Mesendoderm (in vitro differentiated cells): ENCODE measurements around the gene GLRX.
"Not testable (repeated sequence)": the region's sequence is repeated elsewhere in the genome, so short reads cannot be mapped to it uniquely, and the experiment has no call there.

ENCODE experiments used
- DNase-seq: peaks from one replicate; pipeline ENCODE4 v3.0.0; 2013
- H2AK5ac ChIP-seq: 2 replicates; pipeline ENCODE4 v1.6.1; 2013; ENCODE audit warnings: low read length, inconsistent platforms
- H2BK120ac ChIP-seq: 2 replicates; pipeline ENCODE4 v1.6.1; 2013; ENCODE audit warnings: low read depth, mild to moderate bottlenecking, low read length, moderate library complexity, mixed read lengths
- H2BK15ac ChIP-seq: replicated peaks from 2 replicates; pipeline ENCODE4 v1.6.1; 2013; ENCODE audit warnings: low read depth, mild to moderate bottlenecking, moderate library complexity
- H2BK5ac ChIP-seq: 2 replicates; pipeline ENCODE4 v1.6.1; 2013; ENCODE audit warnings: low read length, inconsistent platforms
- H3K18ac ChIP-seq: 2 replicates; pipeline ENCODE4 v1.6.1; 2013; ENCODE audit warnings: mild to moderate bottlenecking, low read length, mixed read lengths
- H3K23ac ChIP-seq: one replicate; pipeline ENCODE4 v1.6.1; 2013; ENCODE audit warnings: low read length
- H3K27ac ChIP-seq: 2 replicates; pipeline ENCODE4 v1.5.1; 2013; ENCODE audit warnings: low read depth, mild to moderate bottlenecking, inconsistent platforms, low read length, moderate library complexity
- H3K27me3 ChIP-seq: 2 replicates; pipeline ENCODE4 v1.6.1; 2013; ENCODE audit warnings: low read length, control low read depth, mild to moderate bottlenecking, inconsistent platforms; ENCODE audit not compliant: insufficient read depth, poor library complexity
- H3K36me3 ChIP-seq: 2 replicates; pipeline ENCODE4 v1.6.1; 2013; ENCODE audit warnings: low read length, inconsistent platforms; ENCODE audit not compliant: control insufficient read depth, insufficient read depth
- H3K4ac ChIP-seq: one replicate; pipeline ENCODE4 v1.6.1; 2013; ENCODE audit warnings: low read depth, mild to moderate bottlenecking, low read length, moderate library complexity
- H3K4me1 ChIP-seq: 2 replicates; pipeline ENCODE4 v1.6.1; 2013; ENCODE audit warnings: low read depth, low read length, inconsistent platforms; ENCODE audit not compliant: control insufficient read depth
- H3K4me2 ChIP-seq: 2 replicates; pipeline ENCODE4 v1.6.1; 2013; ENCODE audit warnings: low read length
- H3K4me3 ChIP-seq: 2 replicates; pipeline ENCODE4 v1.5.1; 2013; ENCODE audit warnings: mild to moderate bottlenecking, low read length
- H3K56ac ChIP-seq: one replicate; pipeline ENCODE4 v1.6.1; 2013; ENCODE audit warnings: low read length
- H3K79me1 ChIP-seq: 2 replicates; pipeline ENCODE4 v1.6.1; 2013; ENCODE audit warnings: low read length, inconsistent platforms
- H3K79me2 ChIP-seq: 2 replicates; pipeline ENCODE4 v1.6.1; 2013; ENCODE audit warnings: mild to moderate bottlenecking, low read length; ENCODE audit not compliant: control insufficient read depth, insufficient read depth
- H3K9ac ChIP-seq: 2 replicates; pipeline ENCODE4 v1.6.1; 2013; ENCODE audit warnings: low read length, inconsistent platforms
- H4K5ac ChIP-seq: one replicate; pipeline ENCODE4 v1.6.1; 2013; ENCODE audit warnings: low read length
- H4K8ac ChIP-seq: one replicate; pipeline ENCODE4 v1.6.1; 2013; ENCODE audit warnings: low read depth, mild to moderate bottlenecking, control low read depth, low read length, moderate library complexity
- WGBS: extraction: QIAGEN DNeasy Blood & Tissue Kit; methylation state at CpG from one replicate; pipeline ENCODE4 v1.1.7; 2013; ENCODE audit warnings: low lambda C conversion rate, missing lambda C conversion rate; ENCODE audit not compliant: insufficient coverage; ENCODE audit errors: extremely low coverage; 5-methylcytosine and 5-hydroxymethylcytosine counted together

Gene GLRX

GRCh38 chr5:95817430-95817829 lies 5.1 kb downstream of the GLRX start:
- no peaks in the 10 kb centered on the region for H3K4me1 ChIP-seq
- H3K79me1 ChIP-seq: peaks cover 7% of the 10 kb centered on the region
- peak overlapping the region; percentile 34 for H3K23ac ChIP-seq
- no peak overlapping the region for H3K56ac ChIP-seq
- no peak overlapping the region for H2AK5ac ChIP-seq
- H3K4ac ChIP-seq: no peak overlapping the region
- H3K4me2 ChIP-seq: no peak overlapping the region
- no peaks in the 10 kb centered on the region for H3K27me3 ChIP-seq
- no peak overlapping the region for H4K8ac ChIP-seq
- no peak overlapping the region for H2BK5ac ChIP-seq
- H3K18ac ChIP-seq: no peak overlapping the region
- H3K4me3 ChIP-seq: no peak overlapping the region
- no peak overlapping the region for H4K5ac ChIP-seq
- WGBS: no CpG with 5 or more reads among the region's 12 CpGs
- H2BK120ac ChIP-seq: no peak overlapping the region
- H2BK15ac ChIP-seq: no peak overlapping the region
- H3K36me3 ChIP-seq: peaks cover 2% of the 10 kb centered on the region
- peaks cover 2% of the 10 kb centered on the region for H3K79me2 ChIP-seq
- no peak overlapping the region for H3K27ac ChIP-seq
- H3K9ac ChIP-seq: no peak overlapping the region
- DNase-seq: peak; percentile 44

GRCh38 chr5:95816776-95817175 lies 5.8 kb downstream of the GLRX start:
- H3K27ac ChIP-seq: no peak overlapping the region

DNA sequence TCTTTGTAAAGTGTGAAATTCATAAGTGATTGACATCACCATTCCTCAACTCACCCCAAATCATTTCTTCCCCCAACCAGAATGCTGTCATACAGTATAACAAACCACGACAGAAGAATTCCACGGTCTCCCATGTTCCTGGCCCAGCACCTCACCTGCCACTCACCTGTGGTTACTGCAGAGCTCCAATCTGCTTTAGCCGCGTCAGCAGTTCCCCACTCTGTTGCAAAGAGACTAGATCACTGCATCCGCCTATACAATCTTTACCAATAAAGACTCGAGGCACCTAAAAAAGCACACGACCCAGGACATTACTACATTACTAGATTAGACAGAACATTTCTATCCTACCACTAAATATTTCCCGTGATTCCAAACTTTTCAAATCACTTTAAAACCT lies 6.2 kb downstream of the GLRX start:
- Histone ChIP-seq H3K4me1 (peaks cover 4% of the 10 kb centered on the region), H3K27me3 (no peaks in the 10 kb centered on the region), H3K79me2 (peaks cover 2% of the 10 kb centered on the region), H3K27ac (no peak overlapping the region), H3K4me2 (no peak overlapping the region), H3K9ac (no peak overlapping the region), H3K36me3 (peaks cover 2% of the 10 kb centered on the region), H2BK5ac (no peak overlapping the region), H2AK5ac (no peak overlapping the region), H2BK120ac (no peak overlapping the region), H3K56ac (no peak overlapping the region), H4K5ac (no peak overlapping the region), H3K23ac (no peak overlapping the region), H3K4ac (no peak overlapping the region), H4K8ac (no peak overlapping the region), H3K4me3 (no peak overlapping the region), H2BK15ac (no peak overlapping the region), H3K79me1 (peaks cover 7% of the 10 kb centered on the region), H3K18ac (no peak overlapping the region)
- no peak for DNase-seq
- WGBS: 100% methylated on average over 1 of the region's 8 CpGs

More at GRCh38 chr5:95816776-95817175, 5.8 kb downstream of the GLRX start:
- Histone ChIP-seq H4K5ac (no peak overlapping the region), H3K23ac (no peak overlapping the region), H3K4me3 (no peak overlapping the region), H4K8ac (no peak overlapping the region), H2AK5ac (no peak overlapping the region), H2BK5ac (no peak overlapping the region), H2BK15ac (no peak overlapping the region), H3K79me2 (peaks cover 2% of the 10 kb centered on the region), H3K9ac (no peak overlapping the region), H3K18ac (no peak overlapping the region), H3K79me1 (peaks cover 7% of the 10 kb centered on the region), H3K36me3 (peaks cover 2% of the 10 kb centered on the region), H3K4ac (no peak overlapping the region), H3K4me2 (no peak overlapping the region), H2BK120ac (no peak overlapping the region), H3K27me3 (no peaks in the 10 kb centered on the region), H3K4me1 (peaks cover 4% of the 10 kb centered on the region), H3K56ac (no peak overlapping the region)
- no peak for DNase-seq
- no CpG with 5 or more reads among the region's 4 CpGs for WGBS

DNA sequence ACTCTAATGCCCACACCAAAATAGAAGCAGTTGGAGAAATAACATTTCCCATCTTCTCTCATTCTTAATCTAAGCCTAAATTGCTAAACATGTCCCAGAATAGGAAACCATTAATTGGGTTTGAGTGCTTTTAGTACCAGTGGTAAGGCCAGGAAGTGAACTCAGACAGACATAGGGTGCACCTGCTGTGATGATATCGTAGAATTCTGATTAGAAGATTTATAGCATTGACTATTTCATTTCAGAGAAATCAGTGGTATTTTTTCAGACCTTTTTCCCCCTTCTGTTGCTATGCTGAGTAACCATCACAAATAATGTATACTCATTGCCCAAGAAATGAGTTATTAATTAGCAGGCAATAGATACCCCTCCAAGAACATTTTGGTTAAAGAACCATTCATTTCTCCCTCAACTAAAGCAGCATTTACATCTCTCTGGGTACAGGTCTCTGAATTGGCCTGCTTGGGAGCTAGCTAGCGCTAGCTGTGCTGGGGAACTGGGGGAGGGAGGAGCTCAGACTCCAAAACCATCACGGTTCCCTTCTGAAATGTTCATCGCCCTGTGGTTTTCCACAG lies 7.3 kb downstream of the GLRX start:
- no peak overlapping the region for H2BK15ac ChIP-seq
- H3K9ac ChIP-seq: no peak overlapping the region
- no peak overlapping the region for H3K4me3 ChIP-seq
- H3K27ac ChIP-seq: no peak overlapping the region
- H3K23ac ChIP-seq: no peak overlapping the region
- peaks cover 2% of the 10 kb centered on the region for H3K36me3 ChIP-seq
- H3K4me2 ChIP-seq: no peak overlapping the region
- H2AK5ac ChIP-seq: no peak overlapping the region
- DNase-seq: no peak
- no peak overlapping the region for H4K5ac ChIP-seq
- H3K4me1 ChIP-seq: peaks cover 4% of the 10 kb centered on the region
- H3K4ac ChIP-seq: no peak overlapping the region
- H4K8ac ChIP-seq: no peak overlapping the region
- H3K79me2 ChIP-seq: peaks cover 2% of the 10 kb centered on the region
- H2BK5ac ChIP-seq: no peak overlapping the region
- no CpG with 5 or more reads among the region's 4 CpGs for WGBS
- H3K56ac ChIP-seq: no peak overlapping the region
- H2BK120ac ChIP-seq: no peak overlapping the region
- H3K27me3 ChIP-seq: no peaks in the 10 kb centered on the region
- H3K18ac ChIP-seq: no peak overlapping the region
- H3K79me1 ChIP-seq: peaks cover 7% of the 10 kb centered on the region

DNA sequence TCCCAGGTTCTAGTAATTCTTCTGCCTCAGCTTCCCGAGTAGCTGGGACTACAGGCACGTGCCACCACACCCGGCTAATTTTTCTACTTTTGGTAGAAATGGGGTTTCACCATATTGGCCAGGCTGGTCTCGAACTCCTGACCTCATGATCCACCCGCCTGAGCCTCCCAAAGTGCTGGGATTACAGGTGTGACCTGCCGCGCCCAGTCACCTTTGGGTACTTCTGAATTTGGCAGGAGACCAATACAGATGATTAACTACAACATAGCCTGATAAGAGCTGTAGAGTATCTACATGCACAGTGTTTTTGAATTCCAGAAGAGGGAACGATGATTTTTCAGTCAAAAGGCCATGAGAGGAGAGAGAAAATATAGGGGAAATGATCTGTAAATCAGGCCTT lies 9.5 kb downstream of the GLRX start:
- not testable (repeated sequence) for H3K4me2 ChIP-seq, H3K23ac ChIP-seq, H3K4ac ChIP-seq, H3K9ac ChIP-seq, H2BK5ac ChIP-seq, H3K4me1 ChIP-seq, H3K36me3 ChIP-seq, H4K5ac ChIP-seq, H3K56ac ChIP-seq, H3K27me3 ChIP-seq, H3K18ac ChIP-seq, H3K27ac ChIP-seq, H4K8ac ChIP-seq, H3K79me2 ChIP-seq, H2BK15ac ChIP-seq, H3K79me1 ChIP-seq, H3K4me3 ChIP-seq, H2AK5ac ChIP-seq, H2BK120ac ChIP-seq, DNase-seq
- no CpG with 5 or more reads among the region's 8 CpGs for WGBS

GRCh38 chr5:95812074-95812471 lies 10.5 kb downstream of the GLRX start:
- Histone ChIP-seq H3K36me3 (peaks cover 2% of the 10 kb centered on the region), H3K79me1 (no peaks in the 10 kb centered on the region), H2BK5ac (no peak overlapping the region), H3K18ac (no peak overlapping the region), H3K56ac (no peak overlapping the region), H2AK5ac (no peak overlapping the region), H3K79me2 (no peaks in the 10 kb centered on the region), H4K8ac (no peak overlapping the region), H3K27me3 (no peaks in the 10 kb centered on the region), H3K23ac (no peak overlapping the region), H3K27ac (no peak overlapping the region), H3K4me2 (no peak overlapping the region), H3K4ac (no peak overlapping the region), H2BK120ac (no peak overlapping the region), H3K4me3 (no peak overlapping the region), H3K9ac (no peak overlapping the region), H3K4me1 (peaks cover 7% of the 10 kb centered on the region), H4K5ac (no peak overlapping the region), H2BK15ac (no peak overlapping the region)
- no peak for DNase-seq
- WGBS: no CpG with 5 or more reads among the region's 6 CpGs
